H9 (cell line): ENCODE results near the gene SLC24A4. TPM values are rescaled to one million over a fixed set of nuclear protein-coding genes. Genes with fewer than 3 reads are reported as not detected.

Experiments used
- DNase-seq: peaks from one replicate; pipeline ENCODE4 v3.0.0-alpha.2; 2017
- H2AFZ ChIP-seq: one replicate; pipeline ENCODE4 v1.6.1; 2013; ENCODE audit warnings: mild to moderate bottlenecking, low read length, control low read depth, moderate library complexity
- H2AK5ac ChIP-seq: 2 replicates; pipeline ENCODE4 v1.6.1; 2013; ENCODE audit warnings: low read length, control low read depth, mixed read lengths; ENCODE audit not compliant: insufficient read length
- H2BK120ac ChIP-seq: one replicate; pipeline ENCODE4 v1.6.1; 2013; ENCODE audit warnings: low read depth, mild to moderate bottlenecking, low read length, control low read depth, inconsistent platforms; ENCODE audit not compliant: poor library complexity, severe bottlenecking
- H2BK12ac ChIP-seq: 2 replicates; pipeline ENCODE4 v1.6.1; 2013; ENCODE audit warnings: low read length, control low read depth, mixed read lengths, low read depth; ENCODE audit not compliant: insufficient read length
- H2BK15ac ChIP-seq: 2 replicates; pipeline ENCODE4 v1.6.1; 2013; ENCODE audit warnings: low read depth, low read length, control low read depth
- H2BK20ac ChIP-seq: one replicate; pipeline ENCODE4 v1.6.1; 2013; ENCODE audit warnings: low read depth, mild to moderate bottlenecking, low read length, control low read depth, inconsistent platforms; ENCODE audit not compliant: poor library complexity, severe bottlenecking
- H2BK5ac ChIP-seq: 2 replicates; pipeline ENCODE4 v1.6.1; 2013; ENCODE audit warnings: low read length, control low read depth, mixed read lengths; ENCODE audit not compliant: insufficient read length
- H3K14ac ChIP-seq: 2 replicates; pipeline ENCODE4 v1.6.1; 2013; ENCODE audit warnings: low read length, control low read depth; ENCODE audit not compliant: insufficient read depth
- H3K18ac ChIP-seq: 2 replicates; pipeline ENCODE4 v1.6.1; 2013; ENCODE audit warnings: low read depth, mild to moderate bottlenecking, mixed read lengths, low read length, control low read depth; ENCODE audit not compliant: insufficient read length
- H3K23ac ChIP-seq: 2 replicates; pipeline ENCODE4 v1.6.1; 2013; ENCODE audit warnings: low read length, control low read depth, mixed read lengths, low read depth; ENCODE audit not compliant: insufficient read length
- H3K23me2 ChIP-seq: 2 replicates; pipeline ENCODE4 v1.6.1; 2013; ENCODE audit warnings: low read depth, mild to moderate bottlenecking, mixed read lengths, low read length, control low read depth; ENCODE audit not compliant: insufficient read length, poor library complexity, severe bottlenecking
- H3K27ac ChIP-seq: 2 replicates; pipeline ENCODE4 v1.5.1; 2013; ENCODE audit warnings: low read length, control low read depth, mixed read lengths, low read depth; ENCODE audit not compliant: insufficient read length
- H3K27me3 ChIP-seq: 2 replicates; pipeline ENCODE4 v1.6.1; 2013; ENCODE audit warnings: low read length, control low read depth, inconsistent platforms; ENCODE audit not compliant: insufficient read depth
- H3K4ac ChIP-seq: 2 replicates; pipeline ENCODE4 v1.6.1; 2013; ENCODE audit warnings: low read depth, mild to moderate bottlenecking, control low read depth, inconsistent platforms, low read length, moderate library complexity
- H3K4me1 ChIP-seq: 2 replicates; pipeline ENCODE4 v1.6.1; 2013; ENCODE audit warnings: low read length, control low read depth, inconsistent platforms; ENCODE audit not compliant: insufficient read depth
- H3K4me2 ChIP-seq: 2 replicates; pipeline ENCODE4 v1.6.1; 2013; ENCODE audit warnings: low read length, control low read depth, mixed read lengths; ENCODE audit not compliant: insufficient read length, insufficient read depth
- H3K56ac ChIP-seq: 2 replicates; pipeline ENCODE4 v1.6.1; 2013; ENCODE audit warnings: low read depth, mild to moderate bottlenecking, mixed read lengths, low read length, control low read depth; ENCODE audit not compliant: insufficient read length
- H3K79me1 ChIP-seq: 2 replicates; pipeline ENCODE4 v1.6.1; 2013; ENCODE audit warnings: low read depth, mild to moderate bottlenecking, moderate library complexity, low read length, control low read depth, inconsistent platforms; ENCODE audit not compliant: insufficient read depth, poor library complexity, severe bottlenecking
- H3K79me2 ChIP-seq: 2 replicates; pipeline ENCODE4 v1.6.1; 2013; ENCODE audit warnings: low read length, control low read depth, inconsistent platforms; ENCODE audit not compliant: insufficient read depth
- H3K9ac ChIP-seq: 2 replicates; pipeline ENCODE4 v1.6.1; 2013; ENCODE audit warnings: low read length, control low read depth, mixed read lengths; ENCODE audit not compliant: insufficient read length; ENCODE audit errors: extremely low read depth
- H3K9me3 ChIP-seq: one replicate; pipeline ENCODE4 v1.6.1; 2013; ENCODE audit warnings: low read depth, low read length, inconsistent platforms; ENCODE audit not compliant: control insufficient read depth
- H3T11ph ChIP-seq: one replicate; pipeline ENCODE4 v1.6.1; 2013; ENCODE audit warnings: mild to moderate bottlenecking, low read length, control low read depth, inconsistent platforms
- H4K20me1 ChIP-seq: one replicate; pipeline ENCODE4 v1.6.1; 2013; ENCODE audit not compliant: control insufficient read depth, insufficient read length, insufficient read depth
- H4K5ac ChIP-seq: 2 replicates; pipeline ENCODE4 v1.6.1; 2013; ENCODE audit warnings: low read depth, mild to moderate bottlenecking, mixed read lengths, low read length, control low read depth; ENCODE audit not compliant: insufficient read length
- H4K8ac ChIP-seq: replicated peaks from 2 replicates; pipeline ENCODE4 v1.6.1; 2013; ENCODE audit warnings: low read length, control low read depth, mixed read lengths, low read depth; ENCODE audit not compliant: insufficient read length
- H4K91ac ChIP-seq: 2 replicates; pipeline ENCODE4 v1.6.1; 2013; ENCODE audit warnings: low read depth, mild to moderate bottlenecking, moderate library complexity, mixed read lengths, low read length, control low read depth; ENCODE audit not compliant: insufficient read length
- H3K27ac Mint-ChIP-seq, 3 experiments: 2 replicates in 2 of 3; 3 replicates in 1 of 3; pipeline ENCODE4 v1.8.0; 2020 to 2021; ENCODE audit warnings: mixed read lengths in 3 of 3, mild to moderate bottlenecking in 1 of 3, moderate library complexity in 1 of 3
- H3K27me3 Mint-ChIP-seq: 2 replicates; pipeline ENCODE4 v1.8.0; 2021; ENCODE audit warnings: low read depth, mild to moderate bottlenecking, moderate library complexity, mixed read lengths
- H3K36me3 Mint-ChIP-seq, 3 experiments: 2 replicates in 2 of 3; 3 replicates in 1 of 3; pipeline ENCODE4 v1.8.0; 2020 to 2021; ENCODE audit warnings: low read depth in 3 of 3, mixed read lengths in 3 of 3; ENCODE audit not compliant: insufficient read depth in 1 of 3
- H3K4me1 Mint-ChIP-seq, 2 experiments: 2 replicates each; pipeline ENCODE4 v1.8.0; 2020; ENCODE audit warnings: mixed read lengths in 2 of 2
- H3K4me3 Mint-ChIP-seq, 2 experiments: 2 replicates in 1 of 2; 3 replicates in 1 of 2; pipeline ENCODE4 v1.8.0; 2020 to 2021; ENCODE audit warnings: mild to moderate bottlenecking in 2 of 2, mixed read lengths in 2 of 2, moderate library complexity in 1 of 2
- H3K9me3 Mint-ChIP-seq, 2 experiments: 2 replicates in 1 of 2; 3 replicates in 1 of 2; pipeline ENCODE4 v1.8.0; 2020; ENCODE audit warnings: mild to moderate bottlenecking in 2 of 2, mixed read lengths in 2 of 2, moderate library complexity in 1 of 2
- WGBS: extraction: QIAGEN DNeasy Blood & Tissue Kit; methylation state at CpG from one replicate; pipeline ENCODE4 v1.1.7; 2013; ENCODE audit warnings: missing lambda C conversion rate, low lambda C conversion rate, mixed read lengths; ENCODE audit not compliant: insufficient read length; ENCODE audit errors: extremely low coverage; 5-methylcytosine and 5-hydroxymethylcytosine counted together
- total RNA-seq: library from RNA; stranded (reverse); gene quantifications from 2 replicates; pipeline ENCODE4 v1.2.1, GENCODE V29; 2021
- TF ChIP-seq, protein P1 (sequence below): fragments of 200-600 bp; sonication (generic); conservative IDR thresholded peaks from 3 replicates; pipeline ENCODE4 v1.8.0; 2021; ENCODE audit warnings: antibody characterized with exemption, mild to moderate bottlenecking

The SLC24A4 gene
- total RNA-seq, 1 experiment from 2014 or later: 0.24 TPM

DNA sequence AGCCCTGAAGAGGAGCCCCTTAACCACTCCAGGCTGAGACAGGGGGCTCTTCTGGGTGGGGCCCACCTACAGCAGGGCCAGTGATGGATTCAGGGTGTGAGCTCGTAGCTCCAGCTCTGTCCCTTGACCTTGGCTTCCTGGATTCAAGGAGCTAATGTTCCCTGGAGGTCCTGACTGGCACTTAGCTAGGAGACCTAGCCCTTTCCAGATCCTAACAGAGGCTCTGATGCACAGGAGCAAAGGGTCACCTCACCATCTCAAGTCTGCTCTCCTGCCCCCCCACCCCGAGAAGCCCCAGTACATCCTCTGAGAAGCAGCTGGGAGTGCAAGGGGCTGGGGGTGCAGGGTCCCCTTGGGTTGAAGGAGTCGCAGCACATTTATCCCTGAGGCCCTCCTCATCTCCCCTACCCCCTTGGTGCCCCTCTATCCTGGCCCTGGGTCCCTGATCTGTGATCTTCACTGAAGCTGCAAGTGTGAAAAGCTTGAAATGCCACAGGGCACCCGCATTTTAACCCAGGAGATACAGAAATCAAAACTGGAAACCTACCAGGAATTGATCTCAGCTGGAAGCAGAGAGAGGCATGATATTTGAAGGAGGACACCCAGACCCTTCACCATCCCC, 193.5 kb downstream of the SLC24A4 start:
- H3K4me3 Mint-ChIP-seq: no peak overlapping the region
- Histone ChIP-seq H3K79me1 (no peaks in the 10 kb centered on the region), H3K23me2 (peaks cover 12% of the 10 kb centered on the region), H3K27me3 (peaks cover 3% of the 10 kb centered on the region; the same call in 1 of the 2 replicates), H3K18ac (no peak overlapping the region), H4K91ac (no peak overlapping the region), H2AFZ (no peak overlapping the region), H4K5ac (no peak overlapping the region), H3K14ac (no peak overlapping the region; the same call in 1 of the 2 replicates), H2BK5ac (no peak overlapping the region), H3K23ac (no peak overlapping the region), H2BK12ac (no peak overlapping the region), H2BK120ac (no peak overlapping the region), H2AK5ac (no peak overlapping the region), H4K20me1 (no peaks in the 10 kb centered on the region), H4K8ac (no peak overlapping the region), H3K4ac (no peak overlapping the region), H2BK20ac (no peak overlapping the region), H3K4me2 (no peak overlapping the region), H3K27ac (no peak overlapping the region), H3K56ac (no peak overlapping the region), H3K4me1 (no peaks in the 10 kb centered on the region), H2BK15ac (no peak overlapping the region), H3K9me3 (no peaks in the 10 kb centered on the region), H3T11ph (no peak overlapping the region), H3K9ac (no peak overlapping the region), H3K79me2 (no peaks in the 10 kb centered on the region)
- peaks cover under 1 to 6% of the 10 kb centered on the region in 2 experiments; a peak in 3 of 4 replicates for H3K4me1 Mint-ChIP-seq
- H3K27ac Mint-ChIP-seq: no peak overlapping the region
- WGBS: no CpG with 5 or more reads among the region's 4 CpGs
- no peak for DNase-seq
- no peaks in the 10 kb centered on the region; a peak in 1 of 7 replicates for H3K36me3 Mint-ChIP-seq
- H3K9me3 Mint-ChIP-seq: no peaks in the 10 kb centered on the region
- TF ChIP-seq, protein P1, sequence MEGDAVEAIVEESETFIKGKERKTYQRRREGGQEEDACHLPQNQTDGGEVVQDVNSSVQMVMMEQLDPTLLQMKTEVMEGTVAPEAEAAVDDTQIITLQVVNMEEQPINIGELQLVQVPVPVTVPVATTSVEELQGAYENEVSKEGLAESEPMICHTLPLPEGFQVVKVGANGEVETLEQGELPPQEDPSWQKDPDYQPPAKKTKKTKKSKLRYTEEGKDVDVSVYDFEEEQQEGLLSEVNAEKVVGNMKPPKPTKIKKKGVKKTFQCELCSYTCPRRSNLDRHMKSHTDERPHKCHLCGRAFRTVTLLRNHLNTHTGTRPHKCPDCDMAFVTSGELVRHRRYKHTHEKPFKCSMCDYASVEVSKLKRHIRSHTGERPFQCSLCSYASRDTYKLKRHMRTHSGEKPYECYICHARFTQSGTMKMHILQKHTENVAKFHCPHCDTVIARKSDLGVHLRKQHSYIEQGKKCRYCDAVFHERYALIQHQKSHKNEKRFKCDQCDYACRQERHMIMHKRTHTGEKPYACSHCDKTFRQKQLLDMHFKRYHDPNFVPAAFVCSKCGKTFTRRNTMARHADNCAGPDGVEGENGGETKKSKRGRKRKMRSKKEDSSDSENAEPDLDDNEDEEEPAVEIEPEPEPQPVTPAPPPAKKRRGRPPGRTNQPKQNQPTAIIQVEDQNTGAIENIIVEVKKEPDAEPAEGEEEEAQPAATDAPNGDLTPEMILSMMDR: no peak
- peaks cover 48% of the 10 kb centered on the region for H3K27me3 Mint-ChIP-seq
